HEK293T (cell line): ENCODE measurements around the gene LPAR3.

Source experiments
- BHLHE40 ChIP-seq: fragments of 450-650 bp; IDR thresholded peaks from 2 replicates; pipeline ENCODE4 v1.6.1; 2016; ENCODE audit warnings: mild to moderate bottlenecking, moderate library complexity, borderline replicate concordance
- FOXA1 ChIP-seq: fragments of 450-650 bp; IDR thresholded peaks from 2 replicates; pipeline ENCODE4 v1.6.1; 2016; ENCODE audit warnings: mild to moderate bottlenecking
- FOXK2 ChIP-seq: fragments of 450-650 bp; IDR thresholded peaks from 2 replicates; pipeline ENCODE4 v1.6.1; 2016; ENCODE audit warnings: mild to moderate bottlenecking
- FOXM1 ChIP-seq: fragments of 450-650 bp; IDR thresholded peaks from 2 replicates; pipeline ENCODE4 v1.6.1; 2017; ENCODE audit warnings: mild to moderate bottlenecking, borderline replicate concordance
- HDGF ChIP-seq: fragments of 450-650 bp; IDR thresholded peaks from 2 replicates; pipeline ENCODE4 v1.6.1; 2017; ENCODE audit warnings: antibody characterized with exemption, borderline replicate concordance
- LEF1 ChIP-seq: fragments of 450-650 bp; IDR thresholded peaks from 2 replicates; pipeline ENCODE4 v1.6.1; 2017; ENCODE audit warnings: mild to moderate bottlenecking, borderline replicate concordance
- SP1 ChIP-seq: fragments of 450-650 bp; IDR thresholded peaks from 2 replicates; pipeline ENCODE4 v1.6.1; 2017
- SUZ12 ChIP-seq: fragments of 450-650 bp; IDR thresholded peaks from 2 replicates; pipeline ENCODE4 v1.6.1; 2016; ENCODE audit warnings: mild to moderate bottlenecking

DNA sequence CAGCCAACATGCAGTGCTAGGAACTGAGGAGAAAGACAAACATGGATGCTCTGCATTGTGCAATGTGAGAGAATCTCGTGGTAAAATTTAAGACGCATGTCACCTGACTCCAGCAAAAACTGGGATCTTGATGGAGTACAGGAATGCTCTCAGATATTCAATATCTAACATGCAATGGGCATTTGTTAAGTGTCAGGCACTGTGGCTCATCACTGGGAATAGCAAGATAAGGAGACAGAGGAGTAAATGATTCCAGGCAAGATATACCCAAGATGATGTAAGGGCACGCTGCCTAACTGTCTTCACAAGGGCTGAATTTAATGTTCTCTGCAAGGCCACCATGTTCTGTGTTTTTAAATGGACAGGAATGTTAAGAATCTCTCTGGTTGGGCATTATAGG, 67.8 kb downstream of the LPAR3 start:
- no peak for TF ChIP-seq FOXK2
- no peak for TF ChIP-seq HDGF
- TF ChIP-seq SP1 = no peak
- TF ChIP-seq SUZ12 = no peak
- TF ChIP-seq LEF1 = no peak
- TF ChIP-seq BHLHE40 = no peak
- TF ChIP-seq FOXA1 = no peak
- no peak for TF ChIP-seq FOXM1
